Trophoblast cell (in vitro differentiated cells and primary cell): ENCODE data around the gene RFC3.

Experiments
- DNase-seq, 2 donors: peaks; one replicate each; pipeline ENCODE4 v3.0.0-alpha.2; 2016
- H2AFZ ChIP-seq: 2 replicates; pipeline ENCODE4 v1.6.1; 2013; ENCODE audit warnings: low read length, moderate library complexity, mild to moderate bottlenecking; ENCODE audit not compliant: insufficient read depth, poor library complexity
- H2AK5ac ChIP-seq: 2 replicates; pipeline ENCODE4 v1.6.1; 2013; ENCODE audit warnings: mild to moderate bottlenecking, low read length
- H2BK120ac ChIP-seq: 2 replicates; pipeline ENCODE4 v1.6.1; 2013; ENCODE audit warnings: low read length, mild to moderate bottlenecking, moderate library complexity; ENCODE audit not compliant: insufficient read depth, poor library complexity
- H2BK12ac ChIP-seq: 2 replicates; pipeline ENCODE4 v1.6.1; 2013; ENCODE audit warnings: mild to moderate bottlenecking, low read length, moderate library complexity
- H2BK5ac ChIP-seq: 2 replicates; pipeline ENCODE4 v1.6.1; 2013; ENCODE audit warnings: low read length, low read depth, moderate library complexity, mild to moderate bottlenecking; ENCODE audit not compliant: poor library complexity
- H3K14ac ChIP-seq: 2 replicates; pipeline ENCODE4 v1.6.1; 2013; ENCODE audit warnings: mild to moderate bottlenecking, low read length
- H3K18ac ChIP-seq: 2 replicates; pipeline ENCODE4 v1.6.1; 2013; ENCODE audit warnings: mild to moderate bottlenecking, low read length
- H3K23ac ChIP-seq: 2 replicates; pipeline ENCODE4 v1.6.1; 2013; ENCODE audit warnings: low read length
- H3K27ac ChIP-seq: 2 replicates; pipeline ENCODE4 v1.5.1; 2013; ENCODE audit warnings: low read depth, mild to moderate bottlenecking, inconsistent platforms, low read length, moderate library complexity
- H3K27me3 ChIP-seq: 2 replicates; pipeline ENCODE4 v1.6.1; 2013; ENCODE audit warnings: inconsistent platforms, mild to moderate bottlenecking, low read length, moderate library complexity; ENCODE audit not compliant: insufficient read depth
- H3K36me3 ChIP-seq, 2 experiments: 1 replicate in 1 of 2; 2 replicates in 1 of 2; pipeline ENCODE4 v1.6.1; 2013; ENCODE audit warnings: low read length in 2 of 2, mild to moderate bottlenecking in 2 of 2, moderate library complexity in 1 of 2; ENCODE audit not compliant: insufficient read depth in 2 of 2, control insufficient read depth in 1 of 2
- H3K4ac ChIP-seq: 2 replicates; pipeline ENCODE4 v1.6.1; 2013; ENCODE audit warnings: low read depth, mild to moderate bottlenecking, low read length, moderate library complexity
- H3K4me1 ChIP-seq, 2 experiments: 1 replicate in 1 of 2; 2 replicates in 1 of 2; pipeline ENCODE4 v1.6.1; 2013; ENCODE audit warnings: low read length in 2 of 2, mild to moderate bottlenecking in 2 of 2, moderate library complexity in 1 of 2; ENCODE audit not compliant: insufficient read depth in 2 of 2, control insufficient read depth in 1 of 2
- H3K4me2 ChIP-seq: 2 replicates; pipeline ENCODE4 v1.6.1; 2013; ENCODE audit warnings: inconsistent platforms, mild to moderate bottlenecking, low read length, moderate library complexity
- H3K4me3 ChIP-seq: 2 replicates; pipeline ENCODE4 v1.5.1; 2013; ENCODE audit warnings: mild to moderate bottlenecking, low read depth, low read length, inconsistent platforms
- H3K79me1 ChIP-seq: one replicate; pipeline ENCODE4 v1.6.1; 2013; ENCODE audit warnings: low read length
- H3K79me2 ChIP-seq: 2 replicates; pipeline ENCODE4 v1.6.1; 2013; ENCODE audit warnings: low read length, mild to moderate bottlenecking; ENCODE audit not compliant: control insufficient read depth, insufficient read depth, poor library complexity
- H3K9ac ChIP-seq: 2 replicates; pipeline ENCODE4 v1.6.1; 2013; ENCODE audit warnings: mild to moderate bottlenecking, low read length
- H3K9me3 ChIP-seq: 2 replicates; pipeline ENCODE4 v1.6.1; 2013; ENCODE audit warnings: low read depth, mild to moderate bottlenecking, control low read depth, inconsistent platforms, low read length; ENCODE audit not compliant: insufficient read depth
- H4K12ac ChIP-seq: 2 replicates; pipeline ENCODE4 v1.6.1; 2013; ENCODE audit warnings: low read depth, mild to moderate bottlenecking, low read length, moderate library complexity
- H4K8ac ChIP-seq: 2 replicates; pipeline ENCODE4 v1.6.1; 2013; ENCODE audit warnings: low read depth, mild to moderate bottlenecking, low read length, moderate library complexity
- H4K91ac ChIP-seq: one replicate; pipeline ENCODE4 v1.6.1; 2013; ENCODE audit warnings: low read depth, mild to moderate bottlenecking, low read length, moderate library complexity
- WGBS: extraction: QIAGEN DNeasy Blood & Tissue Kit; methylation state at CpG from one replicate; pipeline ENCODE4 v1.1.7; 2013; ENCODE audit warnings: missing lambda C conversion rate; ENCODE audit not compliant: insufficient read length, insufficient coverage; ENCODE audit errors: extremely low coverage; 5-methylcytosine and 5-hydroxymethylcytosine counted together

The RFC3 gene

GRCh38 chr13:33865945-33866344 is 48.0 kb downstream of the RFC3 start:
- Histone ChIP-seq H3K23ac (no peak overlapping the region), H4K12ac (no peak overlapping the region), H2BK12ac (no peak overlapping the region), H2BK5ac (no peak overlapping the region), H3K4me2 (no peak overlapping the region), H2AK5ac (no peak overlapping the region), H2AFZ (no peak overlapping the region), H3K27me3 (no peaks in the 10 kb centered on the region), H3K14ac (no peak overlapping the region), H3K4me1 (no peaks in the 10 kb centered on the region), H3K9me3 (no peaks in the 10 kb centered on the region), H3K27ac (no peak overlapping the region), H3K4ac (no peak overlapping the region), H3K18ac (no peak overlapping the region), H3K79me2 (no peaks in the 10 kb centered on the region), H3K36me3 (peaks cover 0 to 2% of the 10 kb centered on the region in 2 experiments), H2BK120ac (no peak overlapping the region), H3K79me1 (no peaks in the 10 kb centered on the region), H4K8ac (no peak overlapping the region), H4K91ac (no peak overlapping the region), H3K9ac (no peak overlapping the region), H3K4me3 (no peak overlapping the region)
- no peak for DNase-seq
- no CpG with 5 or more reads among the region's 4 CpGs for WGBS

- no peak overlapping the region for H4K12ac ChIP-seq
- no peak overlapping the region for H3K4me2 ChIP-seq
Measured at GRCh38 chr13:33867472-33867871, 49.5 kb downstream of the RFC3 start.

GRCh38 chr13:33868343-33868994 is 50.5 kb downstream of the RFC3 start:
- Histone ChIP-seq H2BK5ac (no peak overlapping the region), H3K27ac (no peak overlapping the region), H2BK12ac (no peak overlapping the region), H4K91ac (no peak overlapping the region), H3K18ac (no peak overlapping the region), H3K4ac (no peak overlapping the region), H3K4me1 (no peaks in the 10 kb centered on the region), H3K79me2 (no peaks in the 10 kb centered on the region), H2AFZ (no peak overlapping the region), H4K12ac (no peak overlapping the region), H3K14ac (no peak overlapping the region), H3K4me2 (no peak overlapping the region), H3K9me3 (no peaks in the 10 kb centered on the region), H3K36me3 (no peaks in the 10 kb centered on the region), H3K27me3 (no peaks in the 10 kb centered on the region), H4K8ac (no peak overlapping the region), H2BK120ac (no peak overlapping the region), H3K23ac (no peak overlapping the region), H3K4me3 (no peak overlapping the region), H2AK5ac (no peak overlapping the region), H3K9ac (no peak overlapping the region), H3K79me1 (no peaks in the 10 kb centered on the region)
- WGBS: no CpG with 5 or more reads among the region's 3 CpGs
- no peak for DNase-seq

More at GRCh38 chr13:33867472-33867871, 49.5 kb downstream of the RFC3 start:
- H2BK120ac ChIP-seq: no peak overlapping the region
- no peak overlapping the region for H3K27ac ChIP-seq
- H3K79me1 ChIP-seq: no peaks in the 10 kb centered on the region
- no peaks in the 10 kb centered on the region for H3K36me3 ChIP-seq
- no peak overlapping the region for H4K8ac ChIP-seq
- H3K4ac ChIP-seq: no peak overlapping the region
- no peak overlapping the region for H2BK5ac ChIP-seq
- H3K79me2 ChIP-seq: no peaks in the 10 kb centered on the region
- no peaks in the 10 kb centered on the region for H3K4me1 ChIP-seq
- H3K27me3 ChIP-seq: no peaks in the 10 kb centered on the region
- H4K91ac ChIP-seq: no peak overlapping the region
- H3K9me3 ChIP-seq: no peaks in the 10 kb centered on the region
- no peak overlapping the region for H3K18ac ChIP-seq
- H3K9ac ChIP-seq: no peak overlapping the region
- H2BK12ac ChIP-seq: no peak overlapping the region
- WGBS: no CpG with 5 or more reads among the region's 3 CpGs
- H2AFZ ChIP-seq: no peak overlapping the region
- H3K23ac ChIP-seq: no peak overlapping the region
- no peak overlapping the region for H3K14ac ChIP-seq
- no peak overlapping the region for H2AK5ac ChIP-seq
- no peak overlapping the region for H3K4me3 ChIP-seq
- no peak for DNase-seq

- no peak overlapping the region for H3K4me3 ChIP-seq
- no peak overlapping the region for H3K4me2 ChIP-seq
- no peak overlapping the region for H3K27ac ChIP-seq
- H3K23ac ChIP-seq: no peak overlapping the region
- H3K9me3 ChIP-seq: no peaks in the 10 kb centered on the region
- H3K18ac ChIP-seq: no peak overlapping the region
- no peak overlapping the region for H4K91ac ChIP-seq
- no peaks in the 10 kb centered on the region for H3K4me1 ChIP-seq
- DNase-seq: no peak
- H3K4ac ChIP-seq: no peak overlapping the region
- no peak overlapping the region for H2BK5ac ChIP-seq
- no peak overlapping the region for H4K8ac ChIP-seq
- H2AK5ac ChIP-seq: no peak overlapping the region
- H2AFZ ChIP-seq: no peak overlapping the region
- H4K12ac ChIP-seq: no peak overlapping the region
- no peak overlapping the region for H2BK120ac ChIP-seq
- H3K14ac ChIP-seq: no peak overlapping the region
- H3K9ac ChIP-seq: no peak overlapping the region
- no peaks in the 10 kb centered on the region for H3K36me3 ChIP-seq
- no peaks in the 10 kb centered on the region for H3K79me1 ChIP-seq
- H2BK12ac ChIP-seq: no peak overlapping the region
- H3K79me2 ChIP-seq: no peaks in the 10 kb centered on the region
- H3K27me3 ChIP-seq: no peaks in the 10 kb centered on the region
Measured at GRCh38 chr13:33869005-33869404, 51.1 kb downstream of the RFC3 start.
